Measurements from ENCODE around the gene SLC6A2.

SLC6A2 gene

DNA sequence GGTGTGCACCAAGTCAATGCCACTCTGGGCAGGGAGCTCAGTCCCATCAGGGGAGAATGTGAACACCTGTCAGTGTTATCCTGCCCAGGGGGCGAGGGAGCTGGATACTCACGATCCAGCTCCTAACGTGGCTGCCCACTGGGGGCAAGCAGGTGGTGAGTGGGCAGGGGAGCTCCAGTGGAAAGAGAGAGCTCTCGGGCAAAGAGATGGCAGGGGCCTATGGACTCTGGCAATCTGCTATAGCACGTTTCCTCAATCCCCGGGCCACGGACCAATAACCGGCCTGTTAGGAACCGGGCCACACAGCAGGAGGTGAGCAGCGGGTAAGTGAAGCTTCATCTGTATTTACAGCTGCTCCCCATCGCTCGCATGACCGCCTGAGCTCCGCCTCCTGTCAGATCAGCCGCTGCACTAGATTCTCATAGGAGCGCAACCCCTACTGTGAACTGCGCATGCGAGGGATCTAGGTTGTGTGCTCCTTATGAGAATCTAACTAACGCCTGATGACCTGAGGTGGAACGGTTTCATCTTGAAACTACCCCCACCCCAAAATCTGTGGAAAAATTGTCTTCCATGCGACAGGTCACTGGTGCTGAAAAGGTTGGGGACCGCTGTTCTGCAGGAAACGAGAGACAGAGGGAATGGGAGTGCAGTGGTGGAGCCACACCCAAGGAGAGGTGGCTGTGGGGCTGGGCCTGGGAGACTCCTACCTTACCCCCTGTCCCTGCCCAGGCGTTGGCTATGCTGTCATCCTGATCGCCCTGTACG is 15.6 kb downstream of the SLC6A2 start:
- in situ Hi-C loops (cut with MboI; ENCODE audit: low sequenced_read_pairs) = no loop called here

DNA sequence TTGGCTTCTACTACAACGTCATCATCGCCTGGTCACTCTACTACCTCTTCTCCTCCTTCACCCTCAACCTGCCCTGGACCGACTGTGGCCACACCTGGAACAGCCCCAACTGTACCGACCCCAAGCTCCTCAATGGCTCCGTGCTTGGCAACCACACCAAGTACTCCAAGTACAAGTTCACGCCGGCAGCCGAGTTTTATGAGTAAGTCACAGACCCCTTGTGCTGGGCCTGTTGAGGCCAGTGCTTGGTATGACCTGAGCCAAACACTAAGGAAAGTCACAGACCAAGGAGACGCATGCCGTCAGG is 16.1 kb downstream of the SLC6A2 start:
- in situ Hi-C loops (cut with MboI; ENCODE audit: low sequenced_read_pairs) = no loop called here

DNA sequence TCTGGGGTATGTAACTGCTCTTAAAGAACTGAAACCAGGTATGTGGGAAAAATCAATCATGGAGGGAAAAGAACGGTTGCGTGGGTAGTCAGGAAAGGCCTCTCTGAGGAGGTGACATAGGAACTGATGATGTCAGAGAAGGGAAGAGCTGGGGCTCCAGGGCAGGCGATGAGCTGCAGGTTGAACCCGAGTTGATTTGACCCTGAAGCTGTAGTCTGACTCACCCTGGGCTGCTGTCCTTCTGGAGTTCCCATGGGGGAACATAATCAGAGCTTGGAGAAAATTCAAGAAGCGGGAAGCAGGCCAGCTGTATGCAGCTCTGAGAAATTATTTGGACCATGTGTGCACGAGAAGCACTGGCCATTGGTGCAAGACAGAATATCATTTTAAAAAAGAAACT is 16.7 kb downstream of the SLC6A2 start:
- in situ Hi-C loops (cut with MboI; ENCODE audit: low sequenced_read_pairs) = no loop called here

DNA sequence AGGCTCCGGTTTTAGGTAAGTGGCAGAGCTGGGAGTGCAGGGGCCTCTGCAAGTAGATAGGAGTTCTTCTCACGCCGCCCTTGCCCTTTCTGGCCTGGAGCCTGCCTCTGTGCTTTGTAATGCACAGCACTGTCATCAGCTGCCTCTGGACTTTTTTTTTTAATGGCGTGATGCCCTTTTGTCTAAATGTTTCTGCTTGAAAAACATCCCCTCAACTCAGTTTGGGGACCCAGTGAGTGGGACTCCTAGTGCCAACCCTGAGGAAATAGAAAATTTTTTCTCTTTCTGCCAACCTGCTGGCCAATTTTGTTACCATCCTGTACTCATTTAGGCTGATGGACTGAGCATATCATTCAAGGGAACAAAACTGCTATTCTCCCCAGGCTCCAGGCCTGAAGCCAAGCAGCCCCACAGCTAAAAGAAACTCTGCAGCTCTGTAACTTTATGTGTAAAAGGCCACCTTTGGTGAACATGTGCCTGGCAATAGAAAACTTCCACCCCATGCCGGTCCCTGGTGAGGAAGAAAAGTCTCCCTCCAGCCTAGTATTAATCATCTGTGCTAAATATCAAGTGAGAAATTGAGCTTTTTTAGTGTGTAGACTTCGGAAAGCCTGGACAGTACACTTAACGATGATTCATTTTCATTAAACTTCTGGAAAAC is 22.5 kb downstream of the SLC6A2 start:
- in situ Hi-C loops (cut with MboI; ENCODE audit: low sequenced_read_pairs) = no loop called here

DNA sequence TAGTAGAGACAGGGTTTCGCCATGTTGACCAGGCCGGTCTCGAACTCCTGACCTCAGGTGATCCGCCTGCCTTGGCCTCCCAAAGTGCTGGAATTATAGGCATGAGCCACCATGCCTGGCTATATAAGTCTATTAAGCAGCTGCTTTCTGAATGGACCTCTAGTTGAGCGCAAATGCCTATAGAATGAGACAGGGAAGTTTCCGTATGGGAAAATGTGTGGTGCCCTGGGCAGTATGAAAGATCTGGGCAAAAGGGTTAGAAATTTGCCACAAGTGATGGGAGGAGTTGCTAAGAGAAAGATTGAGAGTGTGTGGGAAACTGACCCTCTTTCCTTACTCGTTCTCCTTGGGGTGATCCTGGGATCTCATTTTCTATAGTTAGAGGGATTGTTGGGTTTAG is 26.3 kb downstream of the SLC6A2 start:
- in situ Hi-C loops (cut with MboI; ENCODE audit: low sequenced_read_pairs) = no loop called here

DNA sequence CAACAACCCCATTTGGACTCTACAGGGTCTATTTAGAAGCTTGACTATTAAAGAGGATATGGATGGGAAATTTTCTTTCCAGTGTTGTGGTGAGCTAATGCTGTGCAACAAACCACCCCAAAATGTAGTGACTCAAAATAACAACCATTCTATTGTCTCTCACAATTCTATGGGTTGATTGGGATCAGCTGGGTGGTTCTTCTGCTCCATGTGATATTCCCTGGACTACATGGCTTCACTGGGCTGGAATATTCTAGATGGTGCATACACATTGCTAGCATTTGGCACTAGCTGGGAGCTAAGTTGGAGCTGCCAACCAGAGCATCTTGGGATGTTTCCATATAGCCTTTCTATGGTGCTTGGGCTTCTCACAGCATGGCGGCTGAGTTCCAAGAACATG is 30.2 kb downstream of the SLC6A2 start:
- in situ Hi-C loops (cut with MboI; ENCODE audit: low sequenced_read_pairs) = no loop called here

DNA sequence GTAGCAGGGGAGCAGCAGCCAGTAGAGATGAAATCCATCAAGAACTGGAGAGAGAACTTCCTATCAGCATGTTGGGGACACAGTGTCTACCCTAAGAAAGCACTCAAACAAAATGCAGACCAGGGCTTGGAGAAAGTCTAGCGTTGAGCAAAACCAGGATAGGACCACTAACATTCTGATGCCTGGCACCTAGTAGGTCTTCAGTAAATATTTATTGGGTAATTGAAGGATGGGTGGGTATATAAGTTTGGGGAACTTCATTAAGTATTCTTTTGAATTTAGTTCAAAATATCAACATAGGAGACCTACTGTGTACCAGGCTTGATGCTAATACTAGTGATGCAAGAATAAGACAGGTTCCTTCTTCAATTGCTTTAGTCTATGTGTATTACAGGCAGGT is 30.9 kb downstream of the SLC6A2 start:
- in situ Hi-C loops (cut with MboI; ENCODE audit: low sequenced_read_pairs) = no loop called here

DNA sequence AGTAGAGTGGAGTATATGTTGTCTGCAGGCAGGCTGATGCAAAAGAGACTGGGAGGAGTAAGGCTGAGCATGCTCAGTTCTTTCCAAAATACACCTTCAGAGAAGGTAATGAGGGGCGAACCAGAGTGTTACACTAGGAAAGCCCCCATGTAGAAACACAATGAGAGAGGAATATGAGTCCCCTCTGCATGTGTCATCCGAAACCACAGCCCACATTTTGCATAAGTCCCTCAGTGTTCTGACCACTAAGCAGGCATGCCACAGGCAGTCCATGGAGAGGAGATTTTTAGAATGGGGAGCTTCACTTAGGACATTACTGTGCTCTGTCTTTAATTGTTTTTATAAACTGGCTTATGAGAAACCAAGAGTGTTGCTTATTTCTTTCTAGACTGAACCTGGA is 32.0 kb downstream of the SLC6A2 start:
- in situ Hi-C loops (cut with MboI; ENCODE audit: low sequenced_read_pairs) = no loop called here

DNA sequence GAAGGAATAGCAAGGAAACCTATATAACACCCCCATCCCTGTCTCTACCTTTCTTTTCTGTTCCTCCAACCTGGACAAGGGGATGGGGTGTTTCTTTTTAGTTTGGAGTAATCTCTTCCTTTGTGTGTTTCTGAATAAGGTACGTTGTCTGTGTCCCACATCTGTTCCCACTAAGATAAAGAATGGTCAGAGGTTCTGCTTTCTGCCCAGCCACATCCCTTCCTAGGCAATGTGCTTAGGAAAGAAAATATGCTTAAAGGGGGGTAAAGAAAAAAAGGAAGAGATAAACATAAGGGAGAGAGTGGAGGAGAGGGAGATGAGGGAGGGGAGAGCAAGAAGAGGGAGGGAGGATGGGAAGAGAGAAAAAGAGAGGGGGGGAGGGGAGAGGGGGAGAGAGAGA is 35.1 kb downstream of the SLC6A2 start:
- in situ Hi-C loops (cut with MboI; ENCODE audit: low sequenced_read_pairs) = no loop called here

DNA sequence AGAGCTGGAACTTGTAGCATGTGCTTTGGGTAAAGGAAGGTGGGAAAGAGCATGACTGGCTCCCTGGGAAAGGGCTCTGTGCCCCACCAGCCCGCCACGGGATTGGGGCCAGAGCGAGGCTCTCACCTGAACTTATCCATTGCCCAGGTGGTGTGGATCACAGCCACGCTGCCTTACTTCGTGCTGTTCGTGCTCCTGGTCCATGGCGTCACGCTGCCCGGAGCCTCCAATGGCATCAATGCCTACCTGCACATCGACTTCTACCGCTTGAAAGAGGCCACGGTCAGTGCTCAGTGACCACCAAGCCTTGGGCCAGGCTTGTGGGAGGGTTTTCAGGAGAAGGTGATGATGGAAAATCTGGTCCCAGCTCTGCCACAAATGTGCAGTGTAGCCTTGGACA is 36.0 kb downstream of the SLC6A2 start:
- in situ Hi-C loops (cut with MboI; ENCODE audit: low sequenced_read_pairs) = no loop called here

DNA sequence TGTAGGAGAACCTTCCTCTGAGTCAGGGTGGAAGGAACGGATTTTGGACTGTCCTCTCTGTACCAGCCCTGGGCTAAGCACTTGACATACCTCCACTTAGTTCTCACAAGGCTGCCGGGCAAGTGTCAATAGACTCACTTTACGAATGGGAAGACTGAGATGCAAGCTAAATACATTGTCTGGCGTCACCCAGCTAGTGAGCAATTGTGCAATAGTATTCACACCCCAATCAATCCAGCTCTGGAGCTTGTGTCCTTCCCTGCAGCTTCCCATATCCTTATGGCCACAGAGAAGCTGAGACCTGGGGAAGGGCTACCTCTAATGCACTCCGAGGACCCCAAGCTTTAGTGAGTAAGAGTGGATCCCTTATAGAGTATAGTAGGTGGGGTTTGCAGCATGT is 39.8 kb downstream of the SLC6A2 start:
- in situ Hi-C loops (cut with MboI; ENCODE audit: low sequenced_read_pairs) = no loop called here

DNA sequence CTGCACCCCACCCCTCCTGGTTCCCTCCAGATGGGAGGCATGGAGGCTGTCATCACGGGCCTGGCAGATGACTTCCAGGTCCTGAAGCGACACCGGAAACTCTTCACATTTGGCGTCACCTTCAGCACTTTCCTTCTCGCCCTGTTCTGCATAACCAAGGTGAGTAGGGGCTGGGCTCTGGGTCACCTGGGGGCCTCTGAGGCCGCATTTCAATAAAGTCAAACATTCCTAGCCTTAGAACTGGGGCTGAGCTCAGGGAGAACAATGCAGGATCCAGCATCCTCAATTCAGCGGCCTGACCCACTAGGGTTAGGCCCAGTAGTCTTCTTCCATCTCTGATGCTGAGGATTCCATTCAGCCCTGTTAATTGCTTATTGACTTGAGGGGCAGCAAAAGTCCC is 42.1 kb downstream of the SLC6A2 start:
- in situ Hi-C loops (cut with MboI; ENCODE audit: low sequenced_read_pairs) = no loop called here

DNA sequence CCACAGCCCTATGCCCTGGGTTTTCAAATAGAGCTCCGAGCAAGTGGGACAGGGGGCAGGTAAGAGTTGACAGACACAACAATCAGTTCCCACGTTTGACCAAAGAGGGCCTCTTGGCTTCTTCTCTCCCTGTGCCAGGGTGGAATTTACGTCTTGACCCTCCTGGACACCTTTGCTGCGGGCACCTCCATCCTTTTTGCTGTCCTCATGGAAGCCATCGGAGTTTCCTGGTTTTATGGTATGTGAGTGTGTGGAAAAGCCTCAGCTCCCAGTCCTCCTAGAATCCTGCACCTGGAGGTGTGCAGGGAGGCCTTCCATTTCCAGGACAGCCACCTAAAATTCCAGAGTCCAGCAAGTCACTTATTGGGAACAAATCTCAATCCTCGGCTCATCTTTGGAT is 42.5 kb downstream of the SLC6A2 start:
- in situ Hi-C loops (cut with MboI; ENCODE audit: low sequenced_read_pairs) = no loop called here

DNA sequence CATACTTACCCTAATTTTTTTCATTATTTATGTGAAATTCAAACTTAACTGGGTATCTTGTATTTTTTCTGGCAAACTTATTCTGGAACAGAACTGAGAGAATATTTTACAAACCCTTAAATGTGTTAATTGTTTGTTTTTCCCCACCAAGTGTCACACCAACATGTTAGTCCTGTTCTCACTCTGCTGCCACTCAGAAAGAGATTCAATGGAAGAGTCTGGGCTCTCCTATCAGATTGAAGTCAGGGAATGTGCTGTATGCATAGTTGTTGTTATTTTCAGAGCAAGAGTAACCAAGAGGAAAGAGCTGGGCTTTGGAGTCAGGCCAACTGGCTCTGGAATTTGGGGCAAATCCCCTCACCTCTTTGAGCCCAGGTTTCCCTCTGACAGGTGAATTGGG is 43.2 kb downstream of the SLC6A2 start:
- in situ Hi-C loops (cut with MboI; ENCODE audit: low sequenced_read_pairs) = no loop called here

DNA sequence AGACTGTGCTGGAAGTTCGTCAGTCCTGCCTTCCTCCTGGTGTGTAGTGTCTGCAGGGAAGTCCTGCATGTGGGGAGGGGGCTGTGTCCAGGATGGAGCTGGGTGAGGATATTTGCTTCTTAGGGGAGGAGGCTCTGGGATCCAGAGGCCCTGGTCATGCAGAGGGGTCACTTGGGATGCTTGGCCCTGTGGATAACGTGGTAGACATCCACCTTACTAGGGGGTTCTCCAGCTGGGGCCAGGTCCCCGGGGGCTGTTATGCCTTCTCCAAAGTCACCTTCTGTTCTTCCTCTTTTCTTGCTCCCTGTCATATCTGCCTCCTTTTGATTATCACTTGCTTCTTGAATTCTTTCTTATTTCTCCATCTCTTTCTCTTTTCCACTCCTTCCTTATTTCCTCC is 43.8 kb downstream of the SLC6A2 start:
- in situ Hi-C loops (cut with MboI; ENCODE audit: low sequenced_read_pairs) = loop anchor here (5.0 kb wide), 1 partner anchor 232 kb away; no protein-coding TSS in a partner anchor

DNA sequence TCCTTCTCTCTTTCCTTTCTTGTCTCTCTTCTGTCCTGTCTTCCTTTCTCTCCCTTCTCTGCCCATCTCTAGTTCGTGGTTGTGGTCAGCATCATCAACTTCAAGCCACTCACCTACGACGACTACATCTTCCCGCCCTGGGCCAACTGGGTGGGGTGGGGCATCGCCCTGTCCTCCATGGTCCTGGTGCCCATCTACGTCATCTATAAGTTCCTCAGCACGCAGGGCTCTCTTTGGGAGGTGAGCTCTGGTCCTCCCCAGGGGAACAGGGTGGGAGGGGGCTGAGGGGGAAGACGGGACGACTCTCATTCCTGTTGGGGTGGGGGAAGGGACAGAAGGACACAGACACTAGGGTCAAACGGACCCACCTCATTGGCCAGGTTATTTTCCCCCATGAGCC is 44.3 kb downstream of the SLC6A2 start:
- in situ Hi-C loops (cut with MboI; ENCODE audit: low sequenced_read_pairs) = loop anchor here (5.0 kb wide), 1 partner anchor 233 kb away; no protein-coding TSS in a partner anchor

DNA sequence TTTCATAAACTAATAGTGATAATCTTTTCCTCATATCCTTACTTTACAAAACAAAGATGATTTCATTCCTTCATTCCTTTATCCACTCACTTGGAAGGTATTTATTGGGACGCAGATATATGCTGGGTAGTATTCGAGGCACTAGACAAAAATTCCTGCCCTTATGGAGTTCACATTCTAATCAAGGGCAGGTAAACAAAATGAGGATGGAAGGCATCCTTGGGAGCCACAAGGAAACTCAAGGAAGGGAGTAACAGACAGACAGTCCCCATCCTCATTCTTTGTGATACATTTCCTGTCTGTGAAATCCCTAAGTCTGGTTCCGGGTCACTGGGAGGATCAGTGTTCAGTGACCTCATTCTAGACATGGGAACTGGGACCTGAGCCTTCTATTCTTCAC is 45.2 kb downstream of the SLC6A2 start:
- in situ Hi-C loops (cut with MboI; ENCODE audit: low sequenced_read_pairs) = loop anchor here (5.0 kb wide), 1 partner anchor 234 kb away; no protein-coding TSS in a partner anchor

DNA sequence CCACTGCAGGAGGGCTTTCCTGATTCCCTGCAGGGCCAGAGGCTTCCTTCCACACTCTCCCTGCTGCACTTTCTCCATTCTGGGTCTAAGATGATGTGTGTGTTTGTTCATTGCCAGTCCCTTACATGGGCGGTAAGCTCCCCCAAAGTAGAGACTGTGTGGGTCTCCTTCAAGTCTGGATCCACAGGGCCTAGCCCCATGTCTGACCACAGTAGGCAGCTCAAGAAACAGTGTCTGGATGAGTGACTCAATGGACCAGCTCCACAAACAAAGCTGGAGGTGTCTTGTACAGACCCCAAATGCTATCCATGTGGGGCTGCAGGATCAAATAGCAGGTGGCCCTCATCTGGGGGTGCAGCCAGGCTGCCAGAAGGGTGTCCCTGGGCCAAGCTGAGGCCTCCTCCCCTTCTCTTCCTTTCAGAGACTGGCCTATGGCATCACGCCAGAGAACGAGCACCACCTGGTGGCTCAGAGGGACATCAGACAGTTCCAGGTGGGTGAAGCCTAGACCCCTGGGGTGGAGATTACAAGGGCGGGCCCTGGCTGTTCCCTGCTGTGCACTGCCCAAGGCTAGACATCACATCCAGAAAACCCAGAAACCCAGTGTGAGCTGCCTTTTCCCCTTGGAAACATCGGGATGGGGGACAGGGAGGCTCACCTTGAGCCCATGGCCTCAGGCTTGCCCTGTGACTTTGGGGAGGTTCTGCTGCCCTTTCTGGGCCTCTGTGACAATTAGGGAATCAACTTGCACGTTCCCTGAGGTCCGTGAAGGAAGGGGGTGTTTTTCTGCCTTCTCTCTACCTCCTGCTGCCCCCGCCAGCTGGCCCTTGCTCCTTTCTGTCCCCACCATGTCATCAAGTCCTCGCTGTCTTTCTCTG is 45.9 kb downstream of the SLC6A2 start:
- in situ Hi-C loops (cut with MboI; ENCODE audit: low sequenced_read_pairs) = loop anchor here (5.0 kb wide), 1 partner anchor 234 kb away; no protein-coding TSS in a partner anchor

DNA sequence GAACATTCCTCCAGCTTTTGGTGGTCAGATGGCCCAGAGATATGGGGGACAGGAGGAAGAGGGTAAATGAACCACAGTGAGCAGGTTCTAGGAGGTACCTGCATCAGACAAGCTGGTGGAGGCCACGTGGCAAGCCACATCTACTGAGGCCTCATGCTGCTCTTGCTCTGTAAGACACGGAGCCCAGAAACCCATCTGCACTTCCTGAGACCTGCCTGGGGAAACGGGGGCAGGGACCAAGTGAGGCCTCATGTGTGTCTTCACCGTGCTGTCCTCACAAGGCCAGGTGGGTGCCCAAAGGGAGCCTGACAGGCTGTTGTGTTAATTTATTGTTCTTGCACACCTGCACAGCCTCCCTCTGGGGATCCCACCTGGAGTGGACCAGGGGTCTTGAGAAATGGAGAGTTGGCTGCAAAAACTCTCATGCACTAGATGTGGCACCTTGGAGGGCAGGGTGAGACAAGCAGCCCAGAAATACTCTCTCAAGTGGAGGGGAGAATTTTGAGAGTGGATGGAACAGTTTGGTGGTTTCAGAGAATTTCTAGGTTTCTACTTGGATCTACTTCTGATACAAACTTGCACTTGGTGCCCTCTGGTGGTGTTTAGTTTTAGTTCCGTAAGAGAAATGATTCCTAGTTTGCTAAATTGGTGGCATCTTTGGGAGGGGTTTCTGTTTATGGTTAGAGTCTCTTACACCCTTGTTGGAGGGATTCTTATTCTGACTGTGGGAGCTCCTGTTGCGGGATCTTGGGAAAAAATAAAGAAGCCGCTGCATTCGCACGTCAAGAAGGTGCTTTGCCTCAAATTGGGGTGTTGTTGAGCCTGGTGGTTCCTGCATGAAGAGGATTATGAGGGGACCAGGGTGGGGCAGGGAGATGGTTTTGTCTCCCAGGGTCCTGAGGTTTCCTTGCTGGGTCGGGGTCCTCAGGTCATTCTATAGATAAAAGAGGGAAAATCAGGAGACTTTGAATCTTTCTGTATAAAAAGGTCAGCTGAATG is 47.5 kb downstream of the SLC6A2 start:
- in situ Hi-C loops (cut with MboI; ENCODE audit: low sequenced_read_pairs) = loop anchor here (5.0 kb wide), 1 partner anchor 236 kb away; no protein-coding TSS in a partner anchor

DNA sequence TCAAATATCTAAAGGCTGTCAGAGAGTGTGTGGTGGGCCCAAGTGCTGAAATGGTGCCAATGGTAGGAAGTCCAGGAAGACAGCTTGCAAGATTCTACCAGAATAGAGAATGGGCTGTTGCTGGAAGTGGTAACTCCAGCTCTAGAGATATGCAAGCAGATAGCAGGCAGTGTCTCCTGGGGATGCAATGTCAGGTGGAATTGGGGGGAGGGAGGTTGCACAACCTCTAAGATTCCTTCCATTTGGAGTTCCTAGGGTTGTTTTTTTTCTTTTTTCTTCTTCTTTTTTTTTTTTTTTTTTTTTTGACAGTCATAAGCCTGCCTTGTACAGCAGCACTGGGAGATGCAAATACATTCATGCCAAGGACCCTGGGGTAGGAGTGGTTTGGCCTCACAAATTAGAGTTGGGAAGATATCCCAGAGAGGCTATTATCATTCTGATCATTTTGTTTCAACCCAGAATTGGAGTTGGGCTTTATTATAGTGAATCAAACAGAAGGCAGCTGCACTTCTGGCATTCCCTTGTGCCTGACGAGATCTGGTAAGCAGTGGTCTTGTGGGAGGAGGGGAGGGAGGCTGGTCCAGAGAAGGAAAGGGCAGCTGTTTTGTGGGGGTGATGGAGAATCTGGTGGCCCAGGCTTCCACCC is 51.1 kb downstream of the SLC6A2 start:
- in situ Hi-C loops (cut with MboI; ENCODE audit: low sequenced_read_pairs) = no loop called here
